WTC11 (cell line): ENCODE data around the gene GPR183.

Source experiments
- ATF3 ChIP-seq: sonication (generic); formaldehyde crosslinking; conservative IDR thresholded peaks from 2 replicates; pipeline ENCODE4 v1.8.1; 2022; ENCODE audit warnings: mild to moderate bottlenecking, missing genetic modification reagents
- CTCF ChIP-seq: fragments of 200-600 bp; IDR thresholded peaks from 2 replicates; pipeline ENCODE4 v1.8.0; 2022; ENCODE audit warnings: antibody characterized with exemption
- E2F5 ChIP-seq: sonication (generic); formaldehyde crosslinking; IDR thresholded peaks from 2 replicates; pipeline ENCODE4 v1.8.1; 2022; ENCODE audit warnings: mild to moderate bottlenecking, moderate library complexity, missing genetic modification reagents

GRCh38 chr13:99356012-99356261 lies 48.7 kb upstream of the GPR183 start:
- TF ChIP-seq CTCF (no peak), E2F5 (CRISPR knock-in tag) (no peak), ATF3 (CRISPR knock-in tag) (no peak)
